NCI-H1930 (cell line): ENCODE measurements around the gene PAK5.
A peak's percentile ranks its signal among the peaks of the same experiment; 100 is the strongest.

Experiments
- DNase-seq, 2 experiments: peaks; one replicate each; lab custom pipeline; 2025; lab: John Stamatoyannopoulos, UW

PAK5 gene

DNA sequence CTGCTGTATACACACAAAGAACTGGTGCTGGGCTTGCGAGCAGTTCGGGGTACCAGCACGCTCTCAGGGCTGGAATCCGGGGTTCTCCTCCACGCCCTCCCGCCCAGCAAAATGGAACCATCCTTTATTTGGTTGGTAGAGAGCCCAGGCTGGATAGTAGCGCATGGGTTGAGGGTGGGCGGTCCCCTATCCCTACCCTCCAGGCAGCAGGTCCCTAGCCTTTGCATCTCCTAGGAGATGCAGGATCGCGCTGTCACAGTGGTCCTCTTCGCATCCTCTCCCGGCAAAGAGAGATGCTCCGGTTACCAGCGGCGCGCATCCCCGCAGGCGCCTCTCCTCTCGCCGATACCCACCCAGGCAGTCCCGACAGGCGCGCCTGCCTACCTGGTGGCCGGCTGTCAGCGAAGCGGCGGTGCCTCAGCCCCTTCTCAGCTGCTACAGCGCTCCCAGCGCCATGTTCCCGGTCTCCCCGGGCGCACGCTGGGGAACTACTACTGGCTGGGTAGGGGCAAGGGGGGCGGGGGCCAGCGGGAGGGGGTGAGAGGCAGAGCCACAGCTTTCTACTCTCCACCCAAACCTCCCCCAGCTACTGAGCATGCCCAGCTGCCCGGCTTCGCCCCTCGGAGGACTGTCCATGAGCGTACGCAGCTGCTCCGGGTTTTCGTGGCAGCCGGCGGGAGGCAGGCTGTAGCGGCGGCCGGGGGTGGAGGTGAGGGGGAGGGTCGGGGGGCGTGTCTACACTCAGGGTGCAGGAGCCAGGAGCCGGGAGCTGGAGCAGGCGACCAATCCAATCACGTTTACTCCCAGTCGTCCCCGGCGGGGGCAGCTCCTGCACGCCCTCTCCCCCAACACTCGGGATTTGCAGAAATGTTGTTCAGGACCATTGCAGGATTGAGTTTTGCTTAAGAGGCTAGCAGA is at the start of gene PAK5:
TSS of gene PAK5 (minus strand) at position 699 of the 918 bp plus-strand sequence. CDS start 194,748 bp downstream, outside the sequence.
- DNase-seq, result peak; percentile 80 to 88

DNA sequence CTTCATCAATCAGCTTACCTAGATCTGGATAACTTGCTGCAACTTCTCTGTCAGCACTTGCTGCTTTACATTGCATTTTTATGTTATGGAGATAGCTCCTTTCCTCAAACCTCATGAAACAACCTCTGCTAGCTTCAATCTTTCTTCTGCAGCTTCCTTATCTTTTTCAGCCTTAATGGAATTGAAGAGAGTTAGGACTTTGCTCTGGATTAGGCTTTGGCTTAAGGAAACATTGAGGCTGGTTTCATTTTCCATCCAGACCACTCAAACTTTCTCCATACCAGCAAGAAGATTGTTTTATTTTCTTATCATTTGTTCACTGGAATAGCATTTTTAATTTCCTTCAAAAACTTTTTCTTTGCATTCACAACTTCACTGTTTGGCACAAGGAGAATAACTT is 48.8 kb upstream of the PAK5 start:
- no peak for DNase-seq

DNA sequence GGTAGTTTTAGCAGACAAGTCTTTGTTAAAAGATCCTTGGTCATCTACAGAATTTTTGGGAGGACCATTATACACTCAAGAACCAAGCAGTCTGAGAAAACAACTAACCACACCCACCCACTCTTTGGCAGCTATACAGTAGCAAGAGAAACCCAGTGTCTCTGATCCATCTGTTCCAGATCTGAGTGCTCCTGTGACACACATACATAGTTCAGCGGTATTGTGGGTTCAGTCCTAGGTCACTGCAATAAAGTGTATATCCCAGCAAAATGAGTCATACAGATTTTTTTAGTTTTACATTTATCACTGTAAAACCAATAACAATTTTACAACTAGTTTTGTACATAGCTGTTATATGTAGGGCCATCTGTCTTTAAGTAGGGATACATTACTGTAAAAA is 47.4 kb upstream of the PAK5 start:
- no peak for DNase-seq

DNA sequence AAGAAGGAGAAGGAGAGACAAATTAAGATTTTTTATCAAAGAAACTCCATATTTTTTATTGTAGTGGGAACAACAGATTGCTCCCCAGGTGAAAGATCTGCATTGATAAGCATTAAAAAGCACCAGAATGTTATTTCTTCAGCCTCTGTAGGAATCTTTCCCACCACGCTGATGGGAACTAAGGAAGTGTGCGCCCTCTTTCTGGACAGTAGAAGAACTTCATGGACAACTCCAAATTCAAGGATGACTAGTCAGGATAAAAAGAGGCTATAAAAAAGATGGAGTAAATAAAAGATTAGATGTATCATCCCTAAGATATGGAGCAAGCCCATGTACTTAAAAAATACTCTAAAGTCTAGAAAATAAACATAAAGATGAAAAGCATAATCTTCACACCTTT is 45.8 kb upstream of the PAK5 start:
- no peak for DNase-seq

GRCh38 chr20:9884061-9884460 is 45.2 kb upstream of the PAK5 start:
- no peak for DNase-seq

DNA sequence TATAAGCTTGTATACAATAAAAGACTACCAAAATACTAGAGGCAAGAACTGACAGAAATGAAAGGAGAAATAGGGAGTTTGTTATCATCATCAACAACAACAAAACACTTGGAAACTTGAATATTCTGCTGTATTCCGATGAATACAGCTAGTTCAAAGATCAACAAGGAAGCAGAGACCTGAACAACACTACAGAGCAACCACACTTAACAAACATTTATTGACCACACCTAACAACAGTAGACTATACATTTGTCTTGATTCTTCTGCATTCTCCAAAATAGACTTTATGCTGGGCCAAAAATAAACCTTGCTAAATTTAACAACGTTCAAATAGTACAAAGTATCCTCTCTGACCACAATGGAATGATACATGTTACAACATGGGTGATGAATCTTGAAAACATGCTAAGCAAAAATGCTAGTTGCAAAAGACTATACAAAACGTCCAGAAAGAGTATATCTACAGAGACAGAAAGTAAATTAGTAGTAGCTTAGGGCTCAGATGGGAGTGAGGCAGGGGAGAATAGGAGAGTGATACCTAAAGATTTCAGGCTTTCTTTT is 39.1 kb upstream of the PAK5 start:
- no peak for DNase-seq

DNA sequence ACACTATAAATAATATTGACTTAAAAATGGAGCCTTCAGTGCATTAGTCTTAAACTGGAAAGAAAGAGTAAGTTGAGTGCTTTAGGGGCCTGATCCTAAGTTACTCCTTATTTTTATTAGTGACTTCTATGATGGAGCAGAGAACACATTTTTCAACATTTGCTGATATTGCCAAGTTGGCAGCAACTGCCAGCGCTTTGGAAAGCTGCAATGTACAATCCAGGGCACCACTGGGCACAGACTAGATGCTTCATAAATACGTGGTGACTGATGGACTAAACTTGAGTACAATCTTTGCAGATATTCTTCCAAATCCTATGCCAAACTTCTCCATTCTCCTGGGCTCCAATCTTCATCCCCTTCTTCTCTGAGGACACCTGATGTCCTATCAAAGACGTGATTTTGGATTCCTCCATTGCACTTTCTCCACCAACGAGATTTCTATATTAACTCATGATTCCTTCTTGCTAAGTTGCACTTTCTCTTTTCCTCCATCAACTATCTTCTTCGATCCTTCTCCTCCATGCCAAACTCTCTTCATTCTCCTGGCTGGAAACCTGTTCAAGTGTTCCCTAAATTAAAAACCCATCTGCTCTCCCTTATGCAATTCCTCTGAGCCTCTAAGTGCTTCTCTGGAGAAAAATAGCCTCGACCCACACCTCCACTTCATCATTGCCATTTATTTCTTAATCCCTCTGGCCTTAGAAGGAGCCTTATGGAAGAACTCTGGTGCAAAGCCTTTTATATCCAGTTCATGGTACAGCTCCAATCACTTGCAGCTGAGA is 28.5 kb upstream of the PAK5 start:
- DNase-seq, result no peak

DNA sequence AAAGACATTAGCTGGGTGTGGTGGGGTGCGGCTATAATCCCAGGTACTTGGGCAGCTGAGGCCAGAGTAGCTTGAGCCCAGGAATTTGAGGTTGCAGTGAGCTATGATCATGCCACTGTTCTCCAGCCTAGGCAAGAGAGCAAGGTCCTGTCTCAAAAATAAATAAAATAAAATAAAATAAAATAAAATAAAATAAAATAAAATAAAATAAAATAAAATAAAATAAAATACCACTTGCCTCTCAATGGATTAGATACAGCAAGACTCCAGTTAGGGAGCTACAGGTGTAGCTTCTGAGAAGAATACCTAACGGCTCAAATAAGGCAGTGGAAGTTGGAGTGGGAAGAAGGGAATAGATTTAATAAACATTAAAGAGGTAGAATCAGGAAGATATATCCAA is 13.7 kb upstream of the PAK5 start:
- no peak for DNase-seq

- DNase-seq, result no peak
Observed at GRCh38 chr20:9839626-9840025, 750 bp upstream of the PAK5 start.

- peak in 1 of 2 experiments; percentile 19 for DNase-seq
Observed at GRCh38 chr20:9838035-9838377, 870 bp downstream of the PAK5 start.

GRCh38 chr20:9837634-9838033 is 1.2 kb downstream of the PAK5 start:
- DNase-seq, result no peak

DNA sequence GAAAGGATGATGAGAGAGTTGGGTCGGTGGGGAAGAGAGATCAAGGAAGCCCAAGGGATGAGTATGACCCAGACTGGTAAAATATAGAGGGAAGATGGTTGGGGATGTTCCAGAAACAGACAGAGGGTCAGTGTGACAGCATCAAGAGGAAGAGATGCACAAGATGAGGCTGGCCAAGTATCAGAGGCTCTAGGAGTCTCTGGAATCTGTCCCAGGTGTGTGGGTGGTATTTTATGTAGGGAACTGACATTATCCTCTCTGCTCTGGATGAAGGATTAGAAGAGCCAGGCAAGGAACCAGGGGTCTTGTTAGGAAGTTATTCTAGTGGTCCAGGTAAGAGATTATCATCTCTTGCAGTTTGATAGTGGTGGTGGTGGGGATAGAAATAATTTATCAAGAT is 3.6 kb downstream of the PAK5 start:
- no peak for DNase-seq

- no peak for DNase-seq
Observed at GRCh38 chr20:9831032-9831431, 7.8 kb downstream of the PAK5 start.

GRCh38 chr20:9829835-9830234 is 9.0 kb downstream of the PAK5 start:
- no peak for DNase-seq

- no peak for DNase-seq
Observed at GRCh38 chr20:9817654-9818053, 21.2 kb downstream of the PAK5 start.

- DNase-seq, result no peak
Observed at GRCh38 chr20:9815632-9816031, 23.2 kb downstream of the PAK5 start.

DNA sequence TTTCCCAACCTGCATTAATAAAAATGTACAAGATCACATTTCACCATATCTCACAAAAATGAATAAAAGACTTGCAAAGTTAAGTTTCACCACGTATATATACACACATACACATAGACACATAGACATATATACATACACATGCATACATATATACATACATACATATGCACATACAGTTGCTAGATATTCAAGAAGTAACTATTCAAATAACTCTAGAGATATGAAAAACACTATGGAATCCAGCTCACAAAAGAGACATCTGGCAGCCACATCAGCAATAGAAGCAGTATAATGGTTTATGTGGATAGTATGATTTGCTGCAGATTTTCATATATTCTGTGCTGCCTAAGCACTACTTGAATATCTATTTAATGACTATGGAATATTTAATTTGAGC is 28.1 kb downstream of the PAK5 start:
- no peak for DNase-seq

DNA sequence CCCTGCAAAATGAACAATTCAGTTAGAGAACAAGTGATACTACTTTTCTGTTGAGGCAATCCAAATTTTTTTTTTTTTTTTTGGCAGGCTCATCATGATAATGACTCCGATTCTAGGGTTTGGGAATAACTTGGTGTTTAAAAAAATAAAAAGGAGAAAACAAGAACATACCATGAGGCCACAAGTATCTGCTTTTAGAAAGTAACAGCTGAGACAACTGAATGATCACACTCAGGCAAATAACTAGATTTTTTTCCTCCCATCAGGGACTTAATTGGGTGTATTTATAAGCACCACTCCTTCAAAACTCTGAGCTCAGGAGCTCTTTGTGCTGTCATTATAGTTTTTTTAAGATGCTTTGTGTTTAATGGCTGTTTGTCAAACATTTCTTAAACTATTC is 29.6 kb downstream of the PAK5 start:
- DNase-seq, result no peak

GRCh38 chr20:9808166-9808565 is 30.7 kb downstream of the PAK5 start:
- no peak for DNase-seq

- no peak for DNase-seq
Observed at GRCh38 chr20:9807136-9807535, 31.7 kb downstream of the PAK5 start.

- DNase-seq, result no peak
Observed at GRCh38 chr20:9800421-9800820, 38.5 kb downstream of the PAK5 start.

GRCh38 chr20:9794831-9795230 is 44.0 kb downstream of the PAK5 start:
- no peak for DNase-seq

- DNase-seq, result no peak
Observed at GRCh38 chr20:9792674-9793073, 46.2 kb downstream of the PAK5 start.
